PC-3 (cell line): ENCODE results near the gene TSTD1. TPM values are rescaled to one million over a fixed set of nuclear protein-coding genes. Genes with fewer than 3 reads are reported as not detected.

Source experiments
- ATAC-seq: fragments of 200-7000 bp; cut with Tn5 transposase; 2 replicates; pipeline ENCODE4 v1.9.1; 2020; ENCODE audit warnings: mild to moderate bottlenecking, moderate library complexity
- Bru-seq: library from RNA; stranded (reverse); fragments of 400-500 nt; gene quantifications from one replicate; lab custom pipeline; 2021; lab: Mats Ljungman, UMichigan
- BruChase-seq, 2 experiments: library from RNA; stranded (reverse); fragments of 400-500 nt; gene quantifications; one replicate each; lab custom pipeline; 2021; lab: Mats Ljungman, UMichigan
- BruUV-seq: library from RNA; stranded (reverse); fragments of 400-500 nt; replicated peaks from 2 replicates; lab custom pipeline; 2021; lab: Mats Ljungman, UMichigan
- CTCF ChIA-PET: fragments of 300-600 bp; sonication (Branson Sonifier 250); formaldehyde crosslinking; loops from one replicate; lab custom pipeline; 2022; ENCODE audit warnings: antibody characterized with exemption; lab: Charles Lee
- POLR2A ChIA-PET: fragments of 300-600 bp; sonication (Branson Sonifier 250); formaldehyde crosslinking; loops from one replicate; lab custom pipeline; 2022; ENCODE audit warnings: antibody characterized with exemption; ENCODE audit not compliant: unreplicated experiment; lab: Charles Lee
- DNase-seq: peaks from one replicate; pipeline ENCODE4 v3.0.0-alpha.2; 2015
- H2AFZ ChIP-seq: fragments of 300-600 bp; sonication (generic); 2 replicates; pipeline ENCODE4 v1.6.0; 2016; ENCODE audit warnings: antibody characterized with exemption, low read length
- H3F3A ChIP-seq: fragments of 300-600 bp; sonication (generic); one replicate; pipeline ENCODE4 v1.6.0; 2017; ENCODE audit warnings: antibody characterized with exemption, low read length, control low read depth, mild to moderate bottlenecking; ENCODE audit not compliant: unreplicated experiment
- H3K27ac ChIP-seq: fragments of 300-600 bp; sonication (generic); 2 replicates; pipeline ENCODE4 v1.5.1; 2016; ENCODE audit warnings: mild to moderate bottlenecking, low read length
- H3K27me3 ChIP-seq: fragments of 300-600 bp; sonication (generic); 2 replicates; pipeline ENCODE4 v1.6.1; 2016; ENCODE audit warnings: low read length, mixed read lengths
- H3K36me3 ChIP-seq: fragments of 300-600 bp; sonication (generic); 2 replicates; pipeline ENCODE4 v1.6.1; 2016; ENCODE audit warnings: low read depth, mixed run types, low read length, mixed read lengths
- H3K4me1 ChIP-seq: fragments of 300-600 bp; sonication (generic); 2 replicates; pipeline ENCODE4 v1.5.1; 2016; ENCODE audit warnings: low read length; ENCODE audit not compliant: insufficient read depth
- H3K4me2 ChIP-seq: fragments of 300-600 bp; sonication (generic); 2 replicates; pipeline ENCODE4 v1.6.0; 2016; ENCODE audit warnings: low read length
- H3K4me3 ChIP-seq: fragments of 300-600 bp; sonication (generic); 2 replicates; pipeline ENCODE4 v1.5.1; 2016; ENCODE audit warnings: mild to moderate bottlenecking, low read length, mixed read lengths
- H3K79me2 ChIP-seq: fragments of 300-600 bp; sonication (generic); 2 replicates; pipeline ENCODE4 v1.6.1; 2017; ENCODE audit warnings: low read length, mixed read lengths
- H3K9ac ChIP-seq: fragments of 300-600 bp; sonication (generic); 2 replicates; pipeline ENCODE4 v1.6.0; 2016; ENCODE audit warnings: mild to moderate bottlenecking, low read length
- H3K9me2 ChIP-seq: fragments of 300-600 bp; sonication (generic); replicated peaks from 2 replicates; pipeline ENCODE4 v1.6.1; 2016; ENCODE audit warnings: mixed run types, low read length, mixed read lengths
- H3K9me3 ChIP-seq: fragments of 300-600 bp; sonication (generic); 2 replicates; pipeline ENCODE4 v1.6.1; 2016; ENCODE audit warnings: low read length, mixed read lengths
- H4K20me1 ChIP-seq: fragments of 300-600 bp; sonication (generic); 2 replicates; pipeline ENCODE4 v1.6.1; 2016; ENCODE audit warnings: low read length, mixed read lengths
- EZH2 ChIP-seq: fragments of 300-600 bp; sonication (generic); IDR thresholded peaks from one replicate; pipeline ENCODE4 v1.6.1; 2017; ENCODE audit warnings: antibody characterized with exemption, mild to moderate bottlenecking, low read length; ENCODE audit not compliant: unreplicated experiment
- EZH2phosphoT487 ChIP-seq: fragments of 300-600 bp; sonication (generic); IDR thresholded peaks from 2 replicates; pipeline ENCODE4 v1.6.1; 2018; ENCODE audit warnings: mild to moderate bottlenecking, antibody characterized with exemption, low read length, borderline replicate concordance
- intact Hi-C: fragments of 100-400 bp; cut with micrococcal nuclease; formaldehyde crosslinking; loops from 2 replicates; pipeline ENCODE4 v1.9.0; 2023
- long read RNA-seq: library from polyadenylated mRNA; unstranded; transcript quantifications from one replicate; pipeline ENCODE4 v2.0.0, GENCODE V29; 2021; ENCODE audit not compliant: unreplicated experiment
- total RNA-seq: library from RNA; depleted of rRNA; stranded (reverse); fragments of >200 nt; gene quantifications from 2 replicates; pipeline ENCODE4 v1.2.3, GENCODE V29; 2014; rRNA removed
- TF ChIP-seq, protein P1 (sequence below): fragments of 300-600 bp; sonication (generic); conservative IDR thresholded peaks from 2 replicates; pipeline ENCODE4 v1.5.1; 2017; ENCODE audit warnings: antibody characterized with exemption, low read depth, mild to moderate bottlenecking, low read length

TSTD1 gene, protein sequence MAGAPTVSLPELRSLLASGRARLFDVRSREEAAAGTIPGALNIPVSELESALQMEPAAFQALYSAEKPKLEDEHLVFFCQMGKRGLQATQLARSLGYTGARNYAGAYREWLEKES
- 10.2 and 16.5 TPM in 2 replicates for total RNA-seq
- Bru-seq, nascent RNA: percentile 58 among the genes with signal in this experiment
- percentile 57 among the genes with signal in this experiment for BruChase-seq, experiment 1, labeled RNA remaining after a 6-hour chase
- percentile 52 among the genes with signal in this experiment for BruChase-seq, experiment 2, labeled RNA remaining after a 2-hour chase
- long read RNA-seq, transcript TSTD1-204 (4 exons, 593 nt): major isoform, 9 of 17 reads
- long read RNA-seq, partial matches to known transcripts: 6 of 17 reads
- long read RNA-seq, other reads (novel, unspliced or antisense): 1 of 17 reads

DNA sequence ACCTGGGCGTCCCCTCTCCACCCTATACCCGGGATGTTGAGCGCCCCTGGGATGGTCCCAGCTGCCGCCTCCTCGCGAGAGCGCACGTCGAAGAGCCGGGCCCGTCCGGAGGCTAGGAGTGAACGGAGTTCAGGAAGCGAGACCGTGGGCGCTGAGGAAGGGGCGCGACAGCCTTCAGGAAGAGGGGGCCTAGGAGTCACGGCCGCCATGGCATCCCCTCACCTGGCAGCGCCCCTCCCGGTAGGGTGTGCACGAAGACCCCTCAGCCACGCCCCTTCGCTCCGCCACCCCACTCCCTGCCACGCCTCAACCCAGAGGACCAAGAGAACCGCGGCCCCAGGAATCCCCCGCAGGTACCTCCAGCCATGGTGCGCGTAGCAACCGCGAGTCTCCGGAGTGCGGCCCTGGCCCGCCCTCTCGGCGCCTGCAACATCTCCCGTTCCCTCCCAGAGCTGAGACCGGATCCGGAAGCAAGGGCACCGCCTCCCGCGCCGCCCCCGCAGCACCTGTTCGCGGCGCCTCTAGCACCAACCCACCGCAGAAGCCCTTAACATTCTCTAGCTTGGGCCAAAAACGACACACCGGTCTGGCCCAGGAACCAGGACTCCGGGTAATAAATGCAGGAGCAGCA lies at the start of gene TSTD1:
Gene TSTD1, minus strand, starts transcription at position 442 of the 631 bp plus-strand sequence. Its CDS starts 75 bp downstream, at position 367.
- DNase-seq (peak; percentile 37), ATAC-seq (peak; percentile 28)
- Histone ChIP-seq H3K4me1 (no peaks in the 10 kb centered on the region; the same call in 1 of the 2 replicates), H3K9me2 (no peaks in the 10 kb centered on the region), H2AFZ (peak within 1 kb of the TSS; percentile 49), H3F3A (no peaks in the 10 kb centered on the region), H4K20me1 (no peaks in the 10 kb centered on the region), H3K79me2 (peaks cover 11% of the 10 kb centered on the region), H3K27ac (no peak within 1 kb of the TSS), H3K36me3 (peaks cover 40% of the 10 kb centered on the region), H3K4me2 (peak within 1 kb of the TSS; percentile 70), H3K9me3 (no peaks in the 10 kb centered on the region), H3K27me3 (no peaks in the 10 kb centered on the region), H3K9ac (peak within 1 kb of the TSS; percentile 51), H3K4me3 (peak within 1 kb of the TSS; percentile 65)
- TF ChIP-seq EZH2phosphoT487 (no peak), EZH2 (no peak)
- TF ChIP-seq, protein P1, sequence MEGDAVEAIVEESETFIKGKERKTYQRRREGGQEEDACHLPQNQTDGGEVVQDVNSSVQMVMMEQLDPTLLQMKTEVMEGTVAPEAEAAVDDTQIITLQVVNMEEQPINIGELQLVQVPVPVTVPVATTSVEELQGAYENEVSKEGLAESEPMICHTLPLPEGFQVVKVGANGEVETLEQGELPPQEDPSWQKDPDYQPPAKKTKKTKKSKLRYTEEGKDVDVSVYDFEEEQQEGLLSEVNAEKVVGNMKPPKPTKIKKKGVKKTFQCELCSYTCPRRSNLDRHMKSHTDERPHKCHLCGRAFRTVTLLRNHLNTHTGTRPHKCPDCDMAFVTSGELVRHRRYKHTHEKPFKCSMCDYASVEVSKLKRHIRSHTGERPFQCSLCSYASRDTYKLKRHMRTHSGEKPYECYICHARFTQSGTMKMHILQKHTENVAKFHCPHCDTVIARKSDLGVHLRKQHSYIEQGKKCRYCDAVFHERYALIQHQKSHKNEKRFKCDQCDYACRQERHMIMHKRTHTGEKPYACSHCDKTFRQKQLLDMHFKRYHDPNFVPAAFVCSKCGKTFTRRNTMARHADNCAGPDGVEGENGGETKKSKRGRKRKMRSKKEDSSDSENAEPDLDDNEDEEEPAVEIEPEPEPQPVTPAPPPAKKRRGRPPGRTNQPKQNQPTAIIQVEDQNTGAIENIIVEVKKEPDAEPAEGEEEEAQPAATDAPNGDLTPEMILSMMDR: no peak
- BruUV-seq: no TSS peak
- ChIA-PET POLR2A (no interaction called here), CTCF (no interaction called here)
- intact Hi-C loops: no loop called here

DNA sequence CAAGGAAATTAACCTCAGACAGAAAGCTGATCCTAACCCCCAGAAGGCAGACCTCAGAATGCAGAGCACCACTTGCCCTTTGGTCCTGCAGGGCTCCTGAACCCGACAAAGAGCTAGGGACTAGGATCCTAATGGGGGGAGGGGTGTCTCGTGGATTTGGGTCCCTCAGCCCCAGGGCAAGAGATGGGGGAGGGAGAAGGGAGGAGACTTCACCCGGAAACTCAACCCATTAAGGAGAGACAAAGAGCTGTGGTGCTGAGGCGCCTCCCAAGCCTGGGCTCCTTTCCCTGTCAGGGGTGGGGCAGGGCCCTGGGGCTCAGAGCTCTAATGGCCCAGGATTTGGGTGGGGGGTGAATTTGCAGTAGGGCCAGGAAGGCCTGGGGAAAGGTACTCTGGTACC lies 47.7 kb upstream of the TSTD1 start:
- ATAC-seq (no peak), DNase-seq (no peak)
- Histone ChIP-seq H3K4me3 (no peak overlapping the region), H3K9me2 (no peaks in the 10 kb centered on the region), H3K9ac (no peak overlapping the region), H3K4me1 (peaks cover 83% of the 10 kb centered on the region), H4K20me1 (no peaks in the 10 kb centered on the region), H3K4me2 (peak overlapping the region; percentile 26; the same call in 1 of the 2 replicates), H3K9me3 (no peaks in the 10 kb centered on the region), H2AFZ (no peak overlapping the region), H3K79me2 (peaks cover 26% of the 10 kb centered on the region), H3K27me3 (no peaks in the 10 kb centered on the region), H3F3A (no peaks in the 10 kb centered on the region), H3K36me3 (no peaks in the 10 kb centered on the region), H3K27ac (no peak overlapping the region)
- TF ChIP-seq, protein P1: no peak
- TF ChIP-seq EZH2 (no peak), EZH2phosphoT487 (no peak)
- ChIA-PET POLR2A (interaction anchor here (0.6 kb wide), 1 partner anchor 65 kb away, joined by 3 read pairs; no protein-coding TSS in a partner anchor), CTCF (no interaction called here)
- intact Hi-C loops: no loop called here
- BruUV-seq: no TSS peak
